Measurements from ENCODE around the gene RHOBTB3.
"Not testable (repeated sequence)": the region's sequence is repeated elsewhere in the genome, so short reads cannot be mapped to it uniquely, and the experiment has no call there.

Gene RHOBTB3

GRCh38 chr5:95811126-95811423 is 79.9 kb downstream of the RHOBTB3 start:
- H3K4me1 ChIP-seq (ENCODE audit: insufficient read depth, low read length) = peaks cover 21% of the 10 kb centered on the region; the same call in 1 of the 2 replicates

GRCh38 chr5:95811461-95812073 is 80.4 kb downstream of the RHOBTB3 start:
- not testable (repeated sequence) for H3K27me3 ChIP-seq (ENCODE audit: insufficient read depth, low read length); H3K9ac ChIP-seq (ENCODE audit: low read depth, low read length); H3K27ac ChIP-seq (ENCODE audit: low read length); H3K36me3 ChIP-seq (ENCODE audit: insufficient read depth, low read depth, low read length); H3K9me3 ChIP-seq (ENCODE audit: insufficient read depth, low read depth, low read length); H3K4me3 ChIP-seq (ENCODE audit: low read length)
- peaks cover 21% of the 10 kb centered on the region; the same call in 1 of the 2 replicates for H3K4me1 ChIP-seq (ENCODE audit: insufficient read depth, low read length)

More at GRCh38 chr5:95811126-95811423, 79.9 kb downstream of the RHOBTB3 start:
- not testable (repeated sequence) for H3K27ac ChIP-seq (ENCODE audit: low read length); H3K9me3 ChIP-seq (ENCODE audit: insufficient read depth, low read depth, low read length); H3K27me3 ChIP-seq (ENCODE audit: insufficient read depth, low read length); H3K9ac ChIP-seq (ENCODE audit: low read depth, low read length); H3K36me3 ChIP-seq (ENCODE audit: insufficient read depth, low read depth, low read length); H3K4me3 ChIP-seq (ENCODE audit: low read length)

GRCh38 chr5:95812074-95812471 is 80.9 kb downstream of the RHOBTB3 start:
- Histone ChIP-seq H3K4me3 (ENCODE audit: low read length) (no peak overlapping the region), H3K36me3 (ENCODE audit: insufficient read depth, low read depth, low read length) (no peaks in the 10 kb centered on the region), H3K9me3 (ENCODE audit: insufficient read depth, low read depth, low read length) (no peaks in the 10 kb centered on the region), H3K4me1 (ENCODE audit: insufficient read depth, low read length) (peaks cover 21% of the 10 kb centered on the region; the same call in 1 of the 2 replicates), H3K27me3 (ENCODE audit: insufficient read depth, low read length) (no peaks in the 10 kb centered on the region), H3K27ac (ENCODE audit: low read length) (no peak overlapping the region), H3K9ac (ENCODE audit: low read depth, low read length) (no peak overlapping the region)

- not testable (repeated sequence) for H3K9me3 ChIP-seq (ENCODE audit: insufficient read depth, low read depth, low read length); H3K27ac ChIP-seq (ENCODE audit: low read length); H3K9ac ChIP-seq (ENCODE audit: low read depth, low read length); H3K36me3 ChIP-seq (ENCODE audit: insufficient read depth, low read depth, low read length); H3K4me3 ChIP-seq (ENCODE audit: low read length); H3K27me3 ChIP-seq (ENCODE audit: insufficient read depth, low read length)
- H3K4me1 ChIP-seq (ENCODE audit: insufficient read depth, low read length) = peaks cover 29% of the 10 kb centered on the region; the same call in 1 of the 2 replicates
Observed at GRCh38 chr5:95813035-95813434, 81.9 kb downstream of the RHOBTB3 start.

- Histone ChIP-seq H3K27me3 (ENCODE audit: insufficient read depth, low read length) (no peaks in the 10 kb centered on the region), H3K4me3 (ENCODE audit: low read length) (no peak overlapping the region), H3K27ac (ENCODE audit: low read length) (no peak overlapping the region), H3K9me3 (ENCODE audit: insufficient read depth, low read depth, low read length) (no peaks in the 10 kb centered on the region), H3K4me1 (ENCODE audit: insufficient read depth, low read length) (peaks cover 15% of the 10 kb centered on the region; the same call in 1 of the 2 replicates), H3K36me3 (ENCODE audit: insufficient read depth, low read depth, low read length) (no peaks in the 10 kb centered on the region), H3K9ac (ENCODE audit: low read depth, low read length) (no peak overlapping the region)
Observed at GRCh38 chr5:95815155-95815729, 84.1 kb downstream of the RHOBTB3 start.

GRCh38 chr5:95816341-95816740 is 85.2 kb downstream of the RHOBTB3 start:
- Histone ChIP-seq H3K4me3 (ENCODE audit: low read length) (no peak overlapping the region), H3K4me1 (ENCODE audit: insufficient read depth, low read length) (peaks cover 10% of the 10 kb centered on the region), H3K9me3 (ENCODE audit: insufficient read depth, low read depth, low read length) (no peaks in the 10 kb centered on the region), H3K9ac (ENCODE audit: low read depth, low read length) (no peak overlapping the region), H3K36me3 (ENCODE audit: insufficient read depth, low read depth, low read length) (no peaks in the 10 kb centered on the region), H3K27ac (ENCODE audit: low read length) (no peak overlapping the region), H3K27me3 (ENCODE audit: insufficient read depth, low read length) (no peaks in the 10 kb centered on the region)

- Histone ChIP-seq H3K9me3 (ENCODE audit: insufficient read depth, low read depth, low read length) (no peaks in the 10 kb centered on the region), H3K27me3 (ENCODE audit: insufficient read depth, low read length) (no peaks in the 10 kb centered on the region), H3K4me1 (ENCODE audit: insufficient read depth, low read length) (peaks cover 13% of the 10 kb centered on the region), H3K36me3 (ENCODE audit: insufficient read depth, low read depth, low read length) (no peaks in the 10 kb centered on the region), H3K27ac (ENCODE audit: low read length) (no peak overlapping the region), H3K4me3 (ENCODE audit: low read length) (no peak overlapping the region), H3K9ac (ENCODE audit: low read depth, low read length) (no peak overlapping the region)
Observed at GRCh38 chr5:95816776-95817175, 85.6 kb downstream of the RHOBTB3 start.

GRCh38 chr5:95817430-95817829 is 86.3 kb downstream of the RHOBTB3 start:
- Histone ChIP-seq H3K4me1 (ENCODE audit: insufficient read depth, low read length) (peaks cover 13% of the 10 kb centered on the region), H3K4me3 (ENCODE audit: low read length) (no peak overlapping the region), H3K27ac (ENCODE audit: low read length) (no peak overlapping the region), H3K9ac (ENCODE audit: low read depth, low read length) (no peak overlapping the region), H3K27me3 (ENCODE audit: insufficient read depth, low read length) (no peaks in the 10 kb centered on the region), H3K36me3 (ENCODE audit: insufficient read depth, low read depth, low read length) (no peaks in the 10 kb centered on the region), H3K9me3 (ENCODE audit: insufficient read depth, low read depth, low read length) (no peaks in the 10 kb centered on the region)

GRCh38 chr5:95818181-95819147 is 87.3 kb downstream of the RHOBTB3 start:
- H3K9ac ChIP-seq (ENCODE audit: low read depth, low read length) = no peak overlapping the region
- no peaks in the 10 kb centered on the region for H3K9me3 ChIP-seq (ENCODE audit: insufficient read depth, low read depth, low read length)
- H3K4me3 ChIP-seq (ENCODE audit: low read length) = no peak overlapping the region
- H3K36me3 ChIP-seq (ENCODE audit: insufficient read depth, low read depth, low read length) = no peaks in the 10 kb centered on the region
- no peak overlapping the region for H3K27ac ChIP-seq (ENCODE audit: low read length)
- H3K4me1 ChIP-seq (ENCODE audit: insufficient read depth, low read length) = peaks cover 20% of the 10 kb centered on the region
- H3K27me3 ChIP-seq (ENCODE audit: insufficient read depth, low read length) = no peaks in the 10 kb centered on the region

GRCh38 chr5:95821110-95822021 is 90.2 kb downstream of the RHOBTB3 start:
- H3K9ac ChIP-seq (ENCODE audit: low read depth, low read length) = peak overlapping the region; percentile 85; the same call in 1 of the 2 replicates
- H3K27ac ChIP-seq (ENCODE audit: low read length) = no peak overlapping the region
- peak overlapping the region; percentile 95 for H3K4me3 ChIP-seq (ENCODE audit: low read length)
- peaks cover 27% of the 10 kb centered on the region for H3K4me1 ChIP-seq (ENCODE audit: insufficient read depth, low read length)
- no peaks in the 10 kb centered on the region for H3K36me3 ChIP-seq (ENCODE audit: insufficient read depth, low read depth, low read length)
- no peaks in the 10 kb centered on the region for H3K27me3 ChIP-seq (ENCODE audit: insufficient read depth, low read length)
- H3K9me3 ChIP-seq (ENCODE audit: insufficient read depth, low read depth, low read length) = no peaks in the 10 kb centered on the region

GRCh38 chr5:95822043-95822541 is 91.0 kb downstream of the RHOBTB3 start:
- Histone ChIP-seq H3K4me1 (ENCODE audit: insufficient read depth, low read length) (peaks cover 27% of the 10 kb centered on the region), H3K9ac (ENCODE audit: low read depth, low read length) (peak overlapping the region; percentile 85), H3K27me3 (ENCODE audit: insufficient read depth, low read length) (no peaks in the 10 kb centered on the region), H3K9me3 (ENCODE audit: insufficient read depth, low read depth, low read length) (no peaks in the 10 kb centered on the region), H3K27ac (ENCODE audit: low read length) (no peak overlapping the region), H3K4me3 (ENCODE audit: low read length) (peak overlapping the region; percentile 95), H3K36me3 (ENCODE audit: insufficient read depth, low read depth, low read length) (no peaks in the 10 kb centered on the region)

All from iPS-20b (cell line).